SK-N-MC (cell line): ENCODE data around the gene TNFAIP8L2.

Experiments used
- EZH2 ChIP-seq: fragments of 200-600 bp; sonication (generic); IDR thresholded peaks from one replicate; pipeline ENCODE4 v1.6.1; 2017; ENCODE audit warnings: antibody characterized with exemption
- FOXP2 ChIP-seq: optimal IDR thresholded peaks from 2 replicates; pipeline ENCODE3; 2011; ENCODE audit warnings: mild to moderate bottlenecking, moderate library complexity; ENCODE audit not compliant: insufficient read depth; ENCODE audit errors: extremely low read length, control extremely low read depth
- POLR2AphosphoS5 ChIP-seq: IDR thresholded peaks from 2 replicates; pipeline ENCODE4 v1.6.1; 2012; ENCODE audit warnings: mild to moderate bottlenecking, low read depth, low read length, borderline replicate concordance

DNA sequence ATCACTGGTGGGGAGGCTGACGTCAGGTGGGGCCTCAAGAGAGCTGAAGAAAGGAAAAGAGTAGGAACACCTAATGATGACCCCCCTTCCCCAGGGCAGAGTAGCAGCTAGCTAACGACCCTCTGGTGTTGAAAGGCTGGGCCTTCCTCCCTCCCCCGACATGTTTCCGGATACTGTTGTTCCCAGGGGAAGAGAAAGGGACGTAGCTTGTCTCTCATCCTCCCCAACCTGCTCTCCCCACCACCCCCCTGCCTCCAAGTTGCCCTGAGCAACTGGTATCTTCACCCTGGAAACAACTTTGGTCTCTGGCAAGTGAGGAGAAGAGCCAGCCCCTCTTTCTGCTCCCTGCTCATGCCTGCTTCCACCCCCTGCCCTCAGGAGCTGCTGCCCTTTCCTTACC, 12.5 kb upstream of the TNFAIP8L2 start:
- TF ChIP-seq POLR2AphosphoS5 (no peak), EZH2 (no peak), FOXP2 (no peak)
